Retinal pigment epithelial cell (primary cell): ENCODE measurements around the gene ETV6.

Experiments used
- DNase-seq: peaks from one replicate; pipeline ENCODE4 v3.0.0-alpha.2; 2010; ENCODE audit warnings: low read depth
- H3K4me3 ChIP-seq: 2 replicates; pipeline ENCODE4 v1.5.1; 2011; ENCODE audit warnings: mild to moderate bottlenecking, low read length, control low read depth, moderate library complexity
- CTCF ChIP-seq: conservative IDR thresholded peaks from 2 replicates; pipeline ENCODE4 v1.5.1; 2011; ENCODE audit warnings: low read depth, low read length, control low read depth, inconsistent platforms

The ETV6 gene

GRCh38 chr12:11719678-11720099 is 70.2 kb downstream of the ETV6 start:
- DNase-seq = peak; percentile 43
- no peak for TF ChIP-seq CTCF

GRCh38 chr12:11722071-11722470 is 72.6 kb downstream of the ETV6 start:
- DNase-seq = no peak
- no peak overlapping the region for H3K4me3 ChIP-seq
- no peak for TF ChIP-seq CTCF

More at GRCh38 chr12:11719678-11720099, 70.2 kb downstream of the ETV6 start:
- H3K4me3 ChIP-seq = no peak overlapping the region

- H3K4me3 ChIP-seq = no peak overlapping the region
- no peak for DNase-seq
- no peak for TF ChIP-seq CTCF
Measured at GRCh38 chr12:11722578-11723138, 73.2 kb downstream of the ETV6 start.

DNA sequence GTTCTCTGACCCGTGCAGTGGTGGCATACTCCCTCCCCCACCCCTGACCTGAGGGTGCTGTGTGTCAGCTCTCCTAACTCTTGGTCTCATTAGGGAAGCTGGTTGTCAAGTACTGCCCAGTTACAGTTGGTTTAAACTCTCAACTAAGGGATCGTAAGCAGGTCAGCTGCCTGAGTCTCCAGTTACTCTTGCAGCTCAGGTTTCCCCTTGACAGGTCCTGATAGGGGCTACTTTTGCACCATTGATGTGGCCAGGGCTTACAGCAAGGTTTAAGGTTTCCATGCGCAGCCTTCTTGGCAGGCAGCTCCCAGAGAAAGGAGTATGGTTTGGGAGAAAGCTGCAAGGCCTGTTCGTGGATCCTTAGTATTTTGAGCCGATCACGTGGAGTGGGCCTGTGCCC is 74.5 kb downstream of the ETV6 start:
- no peak for TF ChIP-seq CTCF
- DNase-seq = peak; percentile 55
- no peak overlapping the region for H3K4me3 ChIP-seq

- no peak for DNase-seq
- TF ChIP-seq CTCF = no peak
- H3K4me3 ChIP-seq = no peak overlapping the region
Measured at GRCh38 chr12:11724888-11725311, 75.4 kb downstream of the ETV6 start.

DNA sequence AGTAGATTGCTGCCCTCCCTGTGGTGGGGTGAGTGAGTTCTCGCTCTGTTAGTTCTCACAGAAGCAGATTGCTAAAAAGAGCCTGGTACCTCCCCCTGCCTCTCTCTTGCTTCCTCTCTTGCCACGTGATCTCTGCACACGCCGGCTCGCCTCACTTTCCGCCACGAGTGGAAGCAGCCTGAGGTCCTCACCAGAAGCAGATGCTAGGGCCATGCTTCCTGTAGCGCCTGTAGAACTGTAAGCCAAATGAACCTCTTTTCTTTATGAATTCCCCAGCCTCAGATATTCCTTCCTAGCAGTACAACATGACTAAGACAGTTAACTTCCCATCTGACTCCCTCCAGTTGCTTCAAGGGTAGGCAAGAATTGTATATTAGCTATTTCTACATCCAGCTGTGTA is 76.2 kb downstream of the ETV6 start:
- H3K4me3 ChIP-seq = no peak overlapping the region
- DNase-seq = no peak
- no peak for TF ChIP-seq CTCF

DNA sequence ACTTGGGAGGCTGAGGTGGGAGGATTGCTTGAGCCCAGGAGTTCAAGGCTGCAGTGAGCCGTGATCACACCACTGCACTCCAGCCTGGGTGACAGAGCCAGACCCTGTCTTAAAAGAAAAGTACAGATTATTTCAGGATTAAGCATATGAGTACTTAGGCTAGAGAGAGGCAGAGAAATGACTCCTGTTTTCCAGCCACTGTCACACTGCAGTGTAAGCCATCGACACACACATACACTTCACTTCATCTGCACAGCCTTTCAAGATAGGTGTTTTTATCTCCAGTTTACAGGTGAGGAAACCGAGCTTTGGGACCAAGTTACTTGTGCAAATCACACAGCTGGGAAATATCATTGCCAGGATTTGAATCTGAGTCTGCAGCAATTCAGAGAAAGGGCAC is 77.2 kb downstream of the ETV6 start:
- H3K4me3 ChIP-seq = no peak overlapping the region
- no peak for DNase-seq
- no peak for TF ChIP-seq CTCF
